Astrocyte (in vitro differentiated cells and primary cell): ENCODE data around the gene AGPS. TPM values are rescaled to one million over a fixed set of nuclear protein-coding genes. Genes with fewer than 3 reads are reported as not detected.

ENCODE experiments used
- DNase-seq: peaks from one replicate; pipeline ENCODE4 v3.0.0-alpha.2; 2010; ENCODE audit warnings: low read depth
- FAIRE-seq: peaks from 2 replicates; lab custom pipeline; 2011; peaks lifted over from hg19 to GRCh38; lab: Jason Lieb, UNC
- H2AFZ ChIP-seq: 2 replicates; pipeline ENCODE4 v1.6.0; 2012; ENCODE audit warnings: low read depth, low read length, inconsistent platforms
- H3K27ac ChIP-seq: 2 replicates; pipeline ENCODE4 v1.5.1; 2011; ENCODE audit warnings: low read depth, low read length, inconsistent platforms
- H3K27me3 ChIP-seq: 2 replicates; pipeline ENCODE4 v1.6.0; 2011; ENCODE audit warnings: low read length, inconsistent platforms; ENCODE audit not compliant: insufficient read depth
- H3K36me3 ChIP-seq: 2 replicates; pipeline ENCODE4 v1.5.1; 2011; ENCODE audit warnings: low read length, inconsistent platforms; ENCODE audit not compliant: insufficient read depth
- H3K4me1 ChIP-seq: 2 replicates; pipeline ENCODE4 v1.5.1; 2011; ENCODE audit warnings: low read length, inconsistent platforms; ENCODE audit not compliant: insufficient read depth
- H3K4me2 ChIP-seq: 2 replicates; pipeline ENCODE4 v1.6.0; 2012; ENCODE audit warnings: low read length, inconsistent platforms
- H3K4me3 ChIP-seq: 2 replicates; pipeline ENCODE4 v1.5.1; 2011; ENCODE audit warnings: low read depth, mild to moderate bottlenecking, low read length, inconsistent platforms; ENCODE audit not compliant: insufficient read depth
- H3K79me2 ChIP-seq: 2 replicates; pipeline ENCODE4 v1.6.0; 2012; ENCODE audit warnings: mild to moderate bottlenecking, low read length, inconsistent platforms; ENCODE audit not compliant: insufficient read depth
- H3K9ac ChIP-seq: 2 replicates; pipeline ENCODE4 v1.6.0; 2012; ENCODE audit warnings: mild to moderate bottlenecking, low read length, inconsistent platforms
- H3K9me3 ChIP-seq: 2 replicates; pipeline ENCODE4 v1.5.1; 2012; ENCODE audit warnings: low read depth, mild to moderate bottlenecking, low read length, inconsistent platforms; ENCODE audit not compliant: insufficient read depth
- H4K20me1 ChIP-seq: 2 replicates; pipeline ENCODE4 v1.6.0; 2012; ENCODE audit warnings: low read length, inconsistent platforms; ENCODE audit not compliant: insufficient read depth
- H3K27ac Mint-ChIP-seq: one replicate; pipeline ENCODE4 v1.8.0; 2021; ENCODE audit warnings: mild to moderate bottlenecking, mixed read lengths; ENCODE audit not compliant: unreplicated experiment
- H3K27me3 Mint-ChIP-seq: one replicate; pipeline ENCODE4 v1.8.0; 2021; ENCODE audit warnings: low read depth, mixed read lengths; ENCODE audit not compliant: unreplicated experiment
- H3K36me3 Mint-ChIP-seq: one replicate; pipeline ENCODE4 v1.8.0; 2021; ENCODE audit warnings: low read depth, mixed read lengths; ENCODE audit not compliant: unreplicated experiment
- H3K4me1 Mint-ChIP-seq: one replicate; pipeline ENCODE4 v1.8.0; 2021; ENCODE audit warnings: low read depth, mixed read lengths; ENCODE audit not compliant: unreplicated experiment
- H3K4me3 Mint-ChIP-seq: one replicate; pipeline ENCODE4 v1.8.0; 2021; ENCODE audit warnings: mild to moderate bottlenecking, moderate library complexity, mixed read lengths; ENCODE audit not compliant: unreplicated experiment
- H3K9me3 Mint-ChIP-seq: one replicate; pipeline ENCODE4 v1.8.0; 2021; ENCODE audit warnings: mild to moderate bottlenecking, mixed read lengths; ENCODE audit not compliant: unreplicated experiment
- CTCF ChIP-seq: IDR thresholded peaks from 2 replicates; pipeline ENCODE4 v1.5.1; 2011; ENCODE audit warnings: low read depth, mild to moderate bottlenecking, inconsistent platforms, low read length, moderate library complexity; ENCODE audit not compliant: insufficient read depth
- EZH2 ChIP-seq: IDR thresholded peaks from 2 replicates; pipeline ENCODE4 v1.6.1; 2012; ENCODE audit warnings: mild to moderate bottlenecking, low read length, inconsistent platforms; ENCODE audit not compliant: insufficient read depth
- total RNA-seq: library from RNA; stranded (reverse); gene quantifications from 2 replicates; pipeline ENCODE4 v1.2.1, GENCODE V29; 2021

The AGPS gene
- total RNA-seq, 1 donor from 2014 or later: 66.2 TPM

- FAIRE-seq (no peak), DNase-seq (no peak)
- H3K27me3 Mint-ChIP-seq: no peaks in the 10 kb centered on the region
- no peak overlapping the region for H3K27ac Mint-ChIP-seq
- Histone ChIP-seq H3K4me2 (no peak overlapping the region), H3K9ac (no peak overlapping the region), H3K4me3 (no peak overlapping the region), H3K4me1 (no peaks in the 10 kb centered on the region), H3K27ac (no peak overlapping the region), H2AFZ (no peak overlapping the region), H3K9me3 (no peaks in the 10 kb centered on the region), H3K79me2 (no peaks in the 10 kb centered on the region), H3K27me3 (no peaks in the 10 kb centered on the region), H3K36me3 (peaks cover 20% of the 10 kb centered on the region), H4K20me1 (no peaks in the 10 kb centered on the region)
- peaks cover 2% of the 10 kb centered on the region for H3K4me1 Mint-ChIP-seq
- H3K4me3 Mint-ChIP-seq: no peak overlapping the region
- H3K9me3 Mint-ChIP-seq: no peaks in the 10 kb centered on the region
- TF ChIP-seq EZH2 (no peak), CTCF (no peak)
- H3K36me3 Mint-ChIP-seq: peaks cover 5% of the 10 kb centered on the region
Measured at GRCh38 chr2:177516824-177517544, 124.4 kb downstream of the AGPS start.

GRCh38 chr2:177518754-177519153, 126.2 kb downstream of the AGPS start:
- H3K4me2 ChIP-seq: no peak overlapping the region
- no peaks in the 10 kb centered on the region for H3K79me2 ChIP-seq
- H3K36me3 ChIP-seq: peaks cover 17% of the 10 kb centered on the region
- TF ChIP-seq EZH2: no peak
- no peak for TF ChIP-seq CTCF
- H3K27me3 Mint-ChIP-seq: no peaks in the 10 kb centered on the region
- no peak overlapping the region for H3K4me3 Mint-ChIP-seq
- H3K27ac ChIP-seq: no peak overlapping the region
- H3K4me1 Mint-ChIP-seq: peaks cover 2% of the 10 kb centered on the region
- H4K20me1 ChIP-seq: no peaks in the 10 kb centered on the region
- no peak overlapping the region for H2AFZ ChIP-seq
- no peaks in the 10 kb centered on the region for H3K9me3 ChIP-seq
- H3K9me3 Mint-ChIP-seq: no peaks in the 10 kb centered on the region
- H3K9ac ChIP-seq: no peak overlapping the region
- H3K4me3 ChIP-seq: no peak overlapping the region
- peaks cover 3% of the 10 kb centered on the region for H3K36me3 Mint-ChIP-seq
- DNase-seq (no peak), FAIRE-seq (no peak)
- no peaks in the 10 kb centered on the region for H3K27me3 ChIP-seq
- no peak overlapping the region for H3K27ac Mint-ChIP-seq
- H3K4me1 ChIP-seq: no peaks in the 10 kb centered on the region

GRCh38 chr2:177519534-177520115, 127.1 kb downstream of the AGPS start:
- Histone ChIP-seq H3K36me3 (peaks cover 11% of the 10 kb centered on the region), H3K4me2 (no peak overlapping the region), H3K79me2 (no peaks in the 10 kb centered on the region), H3K9ac (no peak overlapping the region), H3K4me1 (no peaks in the 10 kb centered on the region), H3K27me3 (no peaks in the 10 kb centered on the region), H3K27ac (no peak overlapping the region), H3K9me3 (no peaks in the 10 kb centered on the region), H4K20me1 (no peaks in the 10 kb centered on the region), H3K4me3 (no peak overlapping the region), H2AFZ (no peak overlapping the region)
- H3K4me1 Mint-ChIP-seq: peaks cover 2% of the 10 kb centered on the region
- H3K9me3 Mint-ChIP-seq: no peaks in the 10 kb centered on the region
- H3K27me3 Mint-ChIP-seq: no peaks in the 10 kb centered on the region
- DNase-seq (no peak), FAIRE-seq (no peak)
- TF ChIP-seq CTCF (no peak), EZH2 (no peak)
- H3K4me3 Mint-ChIP-seq: no peak overlapping the region
- H3K27ac Mint-ChIP-seq: peak overlapping the region; percentile 55
- H3K36me3 Mint-ChIP-seq: peaks cover 5% of the 10 kb centered on the region
